ENCODE results near the gene HERC2. TPM values are rescaled to one million over a fixed set of nuclear protein-coding genes. Genes with fewer than 3 reads are reported as not detected.
"Not testable (repeated sequence)": the region's sequence is repeated elsewhere in the genome, so short reads cannot be mapped to it uniquely, and the experiment has no call there.

The HERC2 gene
- 10 to 100 TPM in 1 of 3 donors, 1 to 10 TPM in 2; 4.8 to 13.9 (median 7.6) TPM for polyA plus RNA-seq

- not testable (repeated sequence) for DNase-seq
- Mint-ChIP-seq H3K4me1 (peaks cover 4 to 26% of the 10 kb centered on the region in 2 donors), H3K27ac (peak within 1 kb of the TSS; percentile 78 to 94 (median 89))
These were observed at the start of gene HERC2 for GRCh38 chr15:28322129-28322588. Gene HERC2, minus strand, starts transcription at chr15:28322179. Its CDS starts 746 bp downstream, at chr15:28321433.

DNA sequence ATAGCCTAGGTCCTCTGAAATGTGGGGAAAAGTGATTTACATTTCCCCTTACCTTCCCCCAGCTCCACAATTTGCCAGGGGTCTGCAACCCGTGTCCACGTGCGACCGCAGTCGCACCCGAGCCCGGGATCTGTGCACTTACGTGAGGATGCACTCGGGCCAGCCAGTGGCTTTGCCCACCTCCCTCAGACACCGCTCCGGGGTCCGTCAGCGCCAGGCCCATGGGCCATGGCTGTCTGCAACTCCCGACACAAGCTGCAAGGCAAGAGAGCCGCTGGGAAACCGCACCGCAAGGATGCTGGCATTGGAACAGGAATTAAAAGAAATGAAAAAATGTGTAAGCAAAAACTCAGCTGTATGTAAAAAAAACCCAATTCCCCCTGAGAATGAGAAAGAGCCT is 43.5 kb upstream of the HERC2 start:
- H3K36me3 Mint-ChIP-seq; H3K9me3 Mint-ChIP-seq; H3K4me3 Mint-ChIP-seq; H3K27ac Mint-ChIP-seq; H3K27me3 Mint-ChIP-seq (ENCODE audit: low read depth in 3 of 3); DNase-seq; H3K4me1 Mint-ChIP-seq: not testable (repeated sequence)

More at GRCh38 chr15:28322129-28322588, at the start of gene HERC2:
- H3K36me3 Mint-ChIP-seq; H3K9me3 Mint-ChIP-seq; H3K27me3 Mint-ChIP-seq (ENCODE audit: low read depth in 3 of 3): not testable (repeated sequence)
- peak within 1 kb of the TSS; percentile 96 to 99 (median 98) for H3K4me3 Mint-ChIP-seq

DNA sequence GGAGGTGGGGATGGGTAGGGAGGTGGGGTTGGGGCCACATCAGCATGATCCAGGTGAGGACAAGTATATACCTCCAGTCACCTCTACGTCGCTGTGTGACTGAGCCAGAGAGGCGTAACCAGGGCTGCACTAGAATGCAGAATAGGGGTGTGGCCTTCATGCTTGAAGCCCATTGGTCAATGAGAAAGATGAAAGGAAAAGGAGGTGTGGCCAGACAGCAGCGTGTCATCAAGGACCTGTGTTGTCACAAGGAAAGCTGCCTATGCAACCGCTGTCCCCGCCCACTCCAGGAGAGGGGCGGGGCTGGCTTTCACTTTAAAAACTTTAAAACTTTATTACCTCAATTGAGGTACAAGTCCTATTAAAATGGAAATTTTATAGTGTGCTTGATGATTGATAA is 36.0 kb upstream of the HERC2 start, which contains the start of gene GOLGA6L24:
GOLGA6L24 (minus strand) TSS at position 101 of the 400 bp plus-strand sequence; CDS start at position 40, 61 bp downstream.
- not testable (repeated sequence) for DNase-seq; H3K36me3 Mint-ChIP-seq; H3K27me3 Mint-ChIP-seq (ENCODE audit: low read depth in 3 of 3); H3K27ac Mint-ChIP-seq; H3K4me3 Mint-ChIP-seq; H3K4me1 Mint-ChIP-seq; H3K9me3 Mint-ChIP-seq

GRCh38 chr15:28321358-28322078 is 461 bp downstream of the HERC2 start:
- H3K36me3 Mint-ChIP-seq; H3K9me3 Mint-ChIP-seq; H3K27me3 Mint-ChIP-seq (ENCODE audit: low read depth in 3 of 3): not testable (repeated sequence)
- peak; percentile 14 to 24 (median 21) for DNase-seq
- H3K4me1 Mint-ChIP-seq: peaks cover 4 to 26% of the 10 kb centered on the region in 2 donors
- peak overlapping the region; percentile 96 to 99 (median 98) for H3K4me3 Mint-ChIP-seq
- peak overlapping the region; percentile 78 to 94 (median 89) for H3K27ac Mint-ChIP-seq

GRCh38 chr15:28319725-28320124 is 2.3 kb downstream of the HERC2 start:
- DNase-seq; H3K27ac Mint-ChIP-seq; H3K27me3 Mint-ChIP-seq (ENCODE audit: low read depth in 3 of 3); H3K9me3 Mint-ChIP-seq; H3K36me3 Mint-ChIP-seq; H3K4me3 Mint-ChIP-seq: not testable (repeated sequence)
- H3K4me1 Mint-ChIP-seq: peaks cover 4 to 26% of the 10 kb centered on the region in 2 donors

- not testable (repeated sequence) for H3K9me3 Mint-ChIP-seq; H3K27me3 Mint-ChIP-seq (ENCODE audit: low read depth in 3 of 3); H3K4me3 Mint-ChIP-seq; DNase-seq; H3K27ac Mint-ChIP-seq
- Mint-ChIP-seq H3K36me3 (peaks cover 9 to 12% (median 9%) of the 10 kb centered on the region in 3 donors), H3K4me1 (peaks cover 4 to 31% of the 10 kb centered on the region in 2 donors)
These were observed 3.2 kb downstream of the HERC2 start for GRCh38 chr15:28318828-28319227.

DNA sequence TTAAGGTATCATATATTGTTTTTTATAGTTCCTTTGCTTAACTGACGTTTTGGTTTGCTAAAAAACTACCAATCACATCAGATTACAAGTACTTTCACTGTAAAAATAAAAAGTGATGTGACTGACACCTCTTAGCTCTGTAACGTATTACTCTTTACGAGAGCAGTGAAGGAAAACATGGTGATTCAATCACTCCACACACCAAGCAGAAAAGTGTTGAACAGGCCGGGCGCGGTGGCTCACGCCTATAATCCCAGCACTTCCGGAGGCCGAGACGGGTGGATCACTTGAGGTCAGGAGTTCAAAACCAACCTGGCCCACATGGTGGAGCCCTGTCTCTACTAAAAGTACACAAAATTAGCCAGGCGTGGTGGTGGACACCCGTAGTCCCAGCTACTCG is 3.9 kb downstream of the HERC2 start:
- Mint-ChIP-seq H3K4me1 (peaks cover 4 to 34% of the 10 kb centered on the region in 2 donors), H3K36me3 (peaks cover 9 to 12% (median 9%) of the 10 kb centered on the region in 3 donors)
- H3K27me3 Mint-ChIP-seq (ENCODE audit: low read depth in 3 of 3); H3K9me3 Mint-ChIP-seq; H3K27ac Mint-ChIP-seq; DNase-seq; H3K4me3 Mint-ChIP-seq: not testable (repeated sequence)

- not testable (repeated sequence) for DNase-seq; H3K27ac Mint-ChIP-seq; H3K4me3 Mint-ChIP-seq; H3K27me3 Mint-ChIP-seq (ENCODE audit: low read depth in 3 of 3); H3K9me3 Mint-ChIP-seq
- peaks cover 4 to 34% of the 10 kb centered on the region in 2 donors for H3K4me1 Mint-ChIP-seq
- peaks cover 9 to 12% (median 9%) of the 10 kb centered on the region in 3 donors for H3K36me3 Mint-ChIP-seq
These were observed 5.0 kb downstream of the HERC2 start for GRCh38 chr15:28316958-28317357.

- peaks cover 21 to 41% (median 26%) of the 10 kb centered on the region in 3 donors for H3K36me3 Mint-ChIP-seq
These were observed 11.5 kb downstream of the HERC2 start for GRCh38 chr15:28310454-28310853.

GRCh38 chr15:28308718-28309117 is 13.3 kb downstream of the HERC2 start:
- H3K4me3 Mint-ChIP-seq; DNase-seq; H3K27me3 Mint-ChIP-seq (ENCODE audit: low read depth in 3 of 3); H3K4me1 Mint-ChIP-seq; H3K27ac Mint-ChIP-seq: not testable (repeated sequence)
- peaks cover 12 to 29% (median 21%) of the 10 kb centered on the region in 3 donors for H3K36me3 Mint-ChIP-seq
- H3K9me3 Mint-ChIP-seq: peaks cover 4 to 24% (median 8%) of the 10 kb centered on the region in 6 donors

More at GRCh38 chr15:28310454-28310853, 11.5 kb downstream of the HERC2 start:
- not testable (repeated sequence) for H3K27ac Mint-ChIP-seq; H3K4me1 Mint-ChIP-seq; DNase-seq; H3K27me3 Mint-ChIP-seq (ENCODE audit: low read depth in 3 of 3); H3K4me3 Mint-ChIP-seq
- peaks cover 4 to 24% (median 8%) of the 10 kb centered on the region in 6 donors for H3K9me3 Mint-ChIP-seq

DNA sequence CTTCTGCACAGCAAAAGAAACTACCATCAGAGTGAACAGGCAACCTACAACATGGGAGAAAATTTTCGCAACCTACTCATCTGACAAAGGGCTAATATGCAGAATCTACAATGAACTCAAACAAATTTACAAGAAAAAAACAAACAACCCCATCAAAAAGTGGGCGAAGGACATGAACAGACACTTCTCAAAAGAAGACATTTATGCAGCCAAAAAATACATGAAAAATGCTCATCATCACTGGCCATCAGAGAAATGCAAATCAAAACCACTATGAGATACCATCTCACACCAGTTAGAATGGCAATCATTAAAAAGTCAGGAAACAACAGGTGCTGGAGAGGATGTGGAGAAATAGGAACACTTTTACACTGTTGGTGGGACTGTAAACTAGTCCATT is 16.3 kb downstream of the HERC2 start:
- not testable (repeated sequence) for H3K4me1 Mint-ChIP-seq; H3K27ac Mint-ChIP-seq; DNase-seq; H3K4me3 Mint-ChIP-seq; H3K27me3 Mint-ChIP-seq (ENCODE audit: low read depth in 3 of 3)
- Mint-ChIP-seq H3K36me3 (peaks cover 12 to 28% (median 22%) of the 10 kb centered on the region in 3 donors), H3K9me3 (peaks cover 4 to 28% (median 8%) of the 10 kb centered on the region in 6 donors)

- DNase-seq; H3K4me3 Mint-ChIP-seq; H3K4me1 Mint-ChIP-seq; H3K27ac Mint-ChIP-seq; H3K9me3 Mint-ChIP-seq; H3K27me3 Mint-ChIP-seq (ENCODE audit: low read depth in 3 of 3): not testable (repeated sequence)
- H3K36me3 Mint-ChIP-seq: peaks cover 7 to 16% (median 12%) of the 10 kb centered on the region in 3 donors
These were observed 24.5 kb downstream of the HERC2 start for GRCh38 chr15:28297434-28297833.

DNA sequence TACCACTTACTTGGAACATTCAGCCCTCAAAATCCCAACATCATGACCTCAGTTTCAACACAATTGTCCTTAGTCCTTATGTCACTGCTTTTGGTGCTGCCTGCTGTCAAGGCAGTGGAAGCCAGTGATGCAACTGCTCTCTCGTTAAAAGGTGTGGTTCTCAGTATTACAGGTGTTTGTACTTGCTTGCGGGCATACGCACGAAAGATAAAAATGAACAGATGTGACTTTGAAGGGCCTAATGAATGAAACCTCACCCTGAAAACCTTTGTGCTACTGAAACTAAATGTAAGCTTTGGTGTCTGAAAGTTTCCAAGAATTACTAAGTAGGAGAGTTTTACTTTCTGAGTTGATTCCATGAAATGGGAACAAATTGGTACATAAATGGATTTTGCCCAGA is 25.2 kb downstream of the HERC2 start:
- not testable (repeated sequence) for H3K4me3 Mint-ChIP-seq; H3K4me1 Mint-ChIP-seq; H3K27ac Mint-ChIP-seq; DNase-seq; H3K9me3 Mint-ChIP-seq; H3K27me3 Mint-ChIP-seq (ENCODE audit: low read depth in 3 of 3)
- peaks cover 7 to 20% (median 16%) of the 10 kb centered on the region in 3 donors for H3K36me3 Mint-ChIP-seq

GRCh38 chr15:28295009-28295563 is 26.9 kb downstream of the HERC2 start:
- H3K4me3 Mint-ChIP-seq; H3K4me1 Mint-ChIP-seq; DNase-seq; H3K27me3 Mint-ChIP-seq (ENCODE audit: low read depth in 3 of 3); H3K9me3 Mint-ChIP-seq: not testable (repeated sequence)
- Mint-ChIP-seq H3K27ac (peak overlapping the region in 1 of 6 donors; percentile 7), H3K36me3 (peaks cover 15 to 36% (median 32%) of the 10 kb centered on the region in 3 donors)

Data from immature natural killer cell (primary cell).